ENCODE data around the gene LGALS12. TPM values are rescaled to one million over a fixed set of nuclear protein-coding genes. Genes with fewer than 3 reads are reported as not detected.
"Not testable (repeated sequence)": the region's sequence is repeated elsewhere in the genome, so short reads cannot be mapped to it uniquely, and the experiment has no call there.

Gene LGALS12
- total and polyA plus RNA-seq, 4 donors: 0.84 to 1.2 TPM; not detected in 2

GRCh38 chr11:63534076-63534475, 28.2 kb downstream of the LGALS12 start:
- Histone ChIP-seq H3K27me3 (ENCODE audit: control insufficient read depth in 1 of 2, insufficient read depth in 2 of 2, low read length in 1 of 2) (no peaks in the 10 kb centered on the region), H3K4me3 (ENCODE audit: low read length in 2 of 2) (no peak overlapping the region), H3K9me3 (ENCODE audit: control insufficient read depth, low read length) (no peaks in the 10 kb centered on the region), H3K36me3 (ENCODE audit: control insufficient read depth in 1 of 2, insufficient read depth in 2 of 2, low read length in 1 of 2) (no peaks in the 10 kb centered on the region), H3K27ac (ENCODE audit: low read depth in 1 of 2, low read length in 2 of 2) (no peak overlapping the region), H3K4me1 (ENCODE audit: control insufficient read depth in 1 of 2, insufficient read depth in 2 of 2, low read length in 2 of 2) (no peaks in the 10 kb centered on the region)
- ATAC-seq (ENCODE audit: low FRiP score) (no peak), DNase-seq (peak in 1 of 2 donors; percentile 7)
- WGBS, 2 donors: 90 to 94% methylated on average over 3 of the region's 3 CpGs
- intact Hi-C loops (cut with DNase I): no loop called here

GRCh38 chr11:63534895-63535461, 29.1 kb downstream of the LGALS12 start:
- 90 to 93% methylated on average over 5 of the region's 5 CpGs for WGBS, 2 donors
- Histone ChIP-seq H3K4me1 (ENCODE audit: control insufficient read depth in 1 of 2, insufficient read depth in 2 of 2, low read length in 2 of 2) (no peaks in the 10 kb centered on the region), H3K9me3 (ENCODE audit: control insufficient read depth, low read length) (no peaks in the 10 kb centered on the region), H3K4me3 (ENCODE audit: low read length in 2 of 2) (no peak overlapping the region), H3K27ac (ENCODE audit: low read depth in 1 of 2, low read length in 2 of 2) (no peak overlapping the region), H3K36me3 (ENCODE audit: control insufficient read depth in 1 of 2, insufficient read depth in 2 of 2, low read length in 1 of 2) (no peaks in the 10 kb centered on the region), H3K27me3 (ENCODE audit: control insufficient read depth in 1 of 2, insufficient read depth in 2 of 2, low read length in 1 of 2) (no peaks in the 10 kb centered on the region)
- no peak for DNase-seq
- no peak for ATAC-seq (ENCODE audit: low FRiP score)
- intact Hi-C loops (cut with DNase I): loop anchor here in 1 of 2 donors (5.0 kb wide), 3 partner anchors 37 to 77 kb away; partner anchors contain the start of genes PLAAT3 and PLAAT5

GRCh38 chr11:63535734-63536133, 29.9 kb downstream of the LGALS12 start:
- H3K27me3 ChIP-seq (ENCODE audit: control insufficient read depth in 1 of 2, insufficient read depth in 2 of 2, low read length in 1 of 2): no peaks in the 10 kb centered on the region
- DNase-seq: no peak
- 92 to 95% methylated on average over 1 of the region's 1 CpG for WGBS, 2 donors
- no peak overlapping the region for H3K4me3 ChIP-seq (ENCODE audit: low read length in 2 of 2)
- no peaks in the 10 kb centered on the region for H3K4me1 ChIP-seq (ENCODE audit: control insufficient read depth in 1 of 2, insufficient read depth in 2 of 2, low read length in 2 of 2)
- no peaks in the 10 kb centered on the region for H3K36me3 ChIP-seq (ENCODE audit: control insufficient read depth in 1 of 2, insufficient read depth in 2 of 2, low read length in 1 of 2)
- no peaks in the 10 kb centered on the region for H3K9me3 ChIP-seq (ENCODE audit: control insufficient read depth, low read length)
- H3K27ac ChIP-seq (ENCODE audit: low read depth in 1 of 2, low read length in 2 of 2): peak overlapping the region in 1 of 2 donors; percentile 8
- ATAC-seq (ENCODE audit: low FRiP score): no peak
- intact Hi-C loops (cut with DNase I): loop anchor here in 1 of 2 donors (5.0 kb wide), 3 partner anchors 37 to 77 kb away; partner anchors contain the start of genes PLAAT3 and PLAAT5

GRCh38 chr11:63536669-63537292, 30.9 kb downstream of the LGALS12 start, which contains the start of gene PLAAT4:
Gene PLAAT4 (plus strand): TSS chr11:63536808. CDS start chr11:63536869, 61 bp downstream.
- peak in 1 of 2 donors; percentile 71 for DNase-seq
- intact Hi-C loops (cut with DNase I): loop anchor here in 1 of 2 donors (5.0 kb wide), 3 partner anchors 36 to 76 kb away; partner anchors contain the start of genes PLAAT3 and PLAAT5
- WGBS, 2 donors: 0 to 1% methylated on average over 10 of the region's 10 CpGs

GRCh38 chr11:63537293-63538101, 31.6 kb downstream of the LGALS12 start:
- Histone ChIP-seq H3K36me3 (ENCODE audit: control insufficient read depth in 1 of 2, insufficient read depth in 2 of 2, low read length in 1 of 2) (no peaks in the 10 kb centered on the region), H3K4me3 (ENCODE audit: low read length in 2 of 2) (peak overlapping the region; percentile 36 to 55), H3K9me3 (ENCODE audit: control insufficient read depth, low read length) (no peaks in the 10 kb centered on the region), H3K27ac (ENCODE audit: low read depth in 1 of 2, low read length in 2 of 2) (peak overlapping the region; percentile 45 to 84), H3K4me1 (ENCODE audit: control insufficient read depth in 1 of 2, insufficient read depth in 2 of 2, low read length in 2 of 2) (no peaks in the 10 kb centered on the region), H3K27me3 (ENCODE audit: control insufficient read depth in 1 of 2, insufficient read depth in 2 of 2, low read length in 1 of 2) (no peaks in the 10 kb centered on the region)
- peak; percentile 90 for ATAC-seq (ENCODE audit: low FRiP score)
- intact Hi-C loops (cut with DNase I): loop anchor here in 1 of 2 donors (5.0 kb wide), 3 partner anchors 35 to 75 kb away; partner anchors contain the start of genes PLAAT3 and PLAAT5
- WGBS, 2 donors: 18 to 23% methylated on average over 7 to 8 of the region's 8 CpGs
- DNase-seq: peak in 1 of 2 donors; percentile 87

More at GRCh38 chr11:63536669-63537292, 30.9 kb downstream of the LGALS12 start, which contains the start of gene PLAAT4:
- Histone ChIP-seq H3K9me3 (ENCODE audit: control insufficient read depth, low read length) (no peaks in the 10 kb centered on the region), H3K4me3 (ENCODE audit: low read length in 2 of 2) (peak within 1 kb of the TSS; percentile 36 to 55), H3K4me1 (ENCODE audit: control insufficient read depth in 1 of 2, insufficient read depth in 2 of 2, low read length in 2 of 2) (no peaks in the 10 kb centered on the region), H3K27ac (ENCODE audit: low read depth in 1 of 2, low read length in 2 of 2) (peak within 1 kb of the TSS; percentile 45 to 84), H3K36me3 (ENCODE audit: control insufficient read depth in 1 of 2, insufficient read depth in 2 of 2, low read length in 1 of 2) (no peaks in the 10 kb centered on the region), H3K27me3 (ENCODE audit: control insufficient read depth in 1 of 2, insufficient read depth in 2 of 2, low read length in 1 of 2) (no peaks in the 10 kb centered on the region)
- ATAC-seq (ENCODE audit: low FRiP score): peak; percentile 76

GRCh38 chr11:63542506-63542905, 36.6 kb downstream of the LGALS12 start:
- H3K9me3 ChIP-seq (ENCODE audit: control insufficient read depth, low read length); H3K27ac ChIP-seq (ENCODE audit: low read depth in 1 of 2, low read length in 2 of 2); H3K36me3 ChIP-seq (ENCODE audit: control insufficient read depth in 1 of 2, insufficient read depth in 2 of 2, low read length in 1 of 2); DNase-seq; H3K4me3 ChIP-seq (ENCODE audit: low read length in 2 of 2); H3K27me3 ChIP-seq (ENCODE audit: control insufficient read depth in 1 of 2, insufficient read depth in 2 of 2, low read length in 1 of 2); ATAC-seq (ENCODE audit: low FRiP score); intact Hi-C loops (cut with DNase I); H3K4me1 ChIP-seq (ENCODE audit: control insufficient read depth in 1 of 2, insufficient read depth in 2 of 2, low read length in 2 of 2): not testable (repeated sequence)
- 80 to 81% methylated on average over 2 of the region's 2 CpGs for WGBS, 2 donors

GRCh38 chr11:63543711-63544110, 37.8 kb downstream of the LGALS12 start:
- Histone ChIP-seq H3K9me3 (ENCODE audit: control insufficient read depth, low read length) (no peaks in the 10 kb centered on the region), H3K4me3 (ENCODE audit: low read length in 2 of 2) (no peak overlapping the region), H3K4me1 (ENCODE audit: control insufficient read depth in 1 of 2, insufficient read depth in 2 of 2, low read length in 2 of 2) (no peaks in the 10 kb centered on the region), H3K27ac (ENCODE audit: low read depth in 1 of 2, low read length in 2 of 2) (no peak overlapping the region), H3K36me3 (ENCODE audit: control insufficient read depth in 1 of 2, insufficient read depth in 2 of 2, low read length in 1 of 2) (no peaks in the 10 kb centered on the region), H3K27me3 (ENCODE audit: control insufficient read depth in 1 of 2, insufficient read depth in 2 of 2, low read length in 1 of 2) (no peaks in the 10 kb centered on the region)
- ATAC-seq (ENCODE audit: low FRiP score) (no peak), DNase-seq (no peak)
- WGBS, 2 donors: 93 to 94% methylated on average over 2 of the region's 2 CpGs
- intact Hi-C loops (cut with DNase I): no loop called here

- Histone ChIP-seq H3K9me3 (ENCODE audit: control insufficient read depth, low read length) (no peaks in the 10 kb centered on the region), H3K27ac (ENCODE audit: low read depth in 1 of 2, low read length in 2 of 2) (no peak overlapping the region), H3K4me1 (ENCODE audit: control insufficient read depth in 1 of 2, insufficient read depth in 2 of 2, low read length in 2 of 2) (no peaks in the 10 kb centered on the region), H3K27me3 (ENCODE audit: control insufficient read depth in 1 of 2, insufficient read depth in 2 of 2, low read length in 1 of 2) (no peaks in the 10 kb centered on the region), H3K36me3 (ENCODE audit: control insufficient read depth in 1 of 2, insufficient read depth in 2 of 2, low read length in 1 of 2) (no peaks in the 10 kb centered on the region), H3K4me3 (ENCODE audit: low read length in 2 of 2) (no peak overlapping the region)
- intact Hi-C loops (cut with DNase I): no loop called here
- ATAC-seq (ENCODE audit: low FRiP score): no peak
- no peak for DNase-seq
- WGBS, 2 donors: 94 to 97% methylated on average over 1 of the region's 1 CpG
Observed at GRCh38 chr11:63547061-63547460, 41.2 kb downstream of the LGALS12 start.

Data from aorta (tissue), 5 donors.